WTC11 (cell line): Measurements from ENCODE around the gene TNFRSF6B.

Source experiments
- ATF1 ChIP-seq: sonication (generic); formaldehyde crosslinking; IDR thresholded peaks from 2 replicates; pipeline ENCODE4 v1.8.1; 2023; ENCODE audit warnings: mild to moderate bottlenecking, moderate library complexity, missing genetic modification reagents
- GTF2I ChIP-seq: fragments of 250-450 bp; sonication (Bioruptor Pico); conservative IDR thresholded peaks from 2 replicates; pipeline ENCODE4 v1.4.0; 2021; ENCODE audit warnings: mild to moderate bottlenecking
- MXD4 ChIP-seq: fragments of 250-450 bp; sonication (Bioruptor Pico); IDR thresholded peaks from 2 replicates; pipeline ENCODE4 v1.8.0; 2021; ENCODE audit warnings: mild to moderate bottlenecking, moderate library complexity, borderline replicate concordance
- SP1 ChIP-seq: sonication (generic); formaldehyde crosslinking; conservative IDR thresholded peaks from 2 replicates; pipeline ENCODE4 v1.8.1; 2022; ENCODE audit warnings: missing genetic modification reagents
- TEAD1 ChIP-seq: sonication (generic); formaldehyde crosslinking; IDR thresholded peaks from 2 replicates; pipeline ENCODE4 v1.8.0; 2022; ENCODE audit warnings: mild to moderate bottlenecking, missing genetic modification reagents
- ZBTB21 ChIP-seq: sonication (generic); formaldehyde crosslinking; IDR thresholded peaks from 2 replicates; pipeline ENCODE4 v1.8.1; 2023; ENCODE audit warnings: mild to moderate bottlenecking, missing genetic modification reagents, borderline replicate concordance
- ZNF263 ChIP-seq: sonication (generic); formaldehyde crosslinking; IDR thresholded peaks from 2 replicates; pipeline ENCODE4 v1.8.1; 2022; ENCODE audit warnings: low read depth, mild to moderate bottlenecking, moderate library complexity, missing genetic modification reagents
- TF ChIP-seq, protein P1 (sequence below): fragments of 250-450 bp; sonication (Bioruptor Pico); IDR thresholded peaks from 2 replicates; pipeline ENCODE4 v1.9.0; 2021; ENCODE audit warnings: mild to moderate bottlenecking
- TF ChIP-seq, protein P2 (sequence below): fragments of 200-600 bp; IDR thresholded peaks from 2 replicates; pipeline ENCODE4 v1.8.0; 2022; ENCODE audit warnings: antibody characterized with exemption
- TF ChIP-seq, protein P3 (sequence below): sonication (generic); formaldehyde crosslinking; IDR thresholded peaks from 2 replicates; pipeline ENCODE4 v1.8.1; 2022; ENCODE audit warnings: low read depth, missing genetic modification reagents, borderline replicate concordance
- TF ChIP-seq, protein P4 (sequence below): sonication (generic); formaldehyde crosslinking; IDR thresholded peaks from 2 replicates; pipeline ENCODE4 v1.8.1; 2023; ENCODE audit warnings: mild to moderate bottlenecking, missing genetic modification reagents, moderate library complexity
- TF ChIP-seq, protein P5 (sequence below): sonication (generic); formaldehyde crosslinking; IDR thresholded peaks from 2 replicates; pipeline ENCODE4 v1.8.0; 2022; ENCODE audit warnings: mild to moderate bottlenecking, missing genetic modification reagents

DNA sequence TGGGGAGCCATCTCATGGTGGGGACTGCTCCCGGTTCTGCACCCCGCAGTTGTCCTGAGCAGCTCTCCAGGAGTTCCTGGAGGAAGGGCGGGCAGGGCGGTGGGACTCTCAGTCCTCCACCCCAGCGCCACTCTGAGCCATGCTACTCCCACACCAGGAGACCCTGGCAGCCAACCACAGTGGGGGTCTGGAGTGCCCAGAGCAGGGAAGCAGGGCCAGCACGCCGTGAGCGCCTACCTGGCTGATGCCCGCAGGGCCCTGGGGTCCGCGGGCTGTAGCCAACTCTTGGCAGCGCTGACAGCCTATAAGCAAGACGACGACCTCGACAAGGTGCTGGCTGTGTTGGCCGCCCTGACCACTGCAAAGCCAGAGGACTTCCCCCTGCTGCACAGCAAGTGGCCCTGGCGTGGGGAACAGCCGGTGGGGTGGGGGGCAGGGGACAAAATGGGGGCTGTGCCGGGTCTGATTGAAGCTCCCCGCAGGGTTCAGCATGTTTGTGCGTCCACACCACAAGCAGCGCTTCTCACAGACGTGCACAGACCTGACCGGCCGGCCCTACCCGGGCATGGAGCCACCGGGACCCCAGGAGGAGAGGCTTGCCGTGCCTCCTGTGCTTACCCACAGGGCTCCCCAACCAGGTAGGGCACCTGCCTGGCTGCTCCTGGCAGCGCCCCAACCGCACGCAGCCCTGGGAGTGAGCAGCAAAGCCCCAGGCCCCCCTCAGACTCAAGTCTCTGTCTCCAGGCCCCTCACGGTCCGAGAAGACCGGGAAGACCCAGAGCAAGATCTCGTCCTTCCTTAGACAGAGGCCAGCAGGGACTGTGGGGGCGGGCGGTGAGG, 1.6 kb upstream of the TNFRSF6B start:
- TF ChIP-seq ZBTB21 (no peak), SP1 (CRISPR knock-in tag) (no peak), ATF1 (CRISPR knock-in tag) (no peak), GTF2I (CRISPR knock-in tag) (no peak), TEAD1 (CRISPR knock-in tag) (no peak), ZNF263 (CRISPR knock-in tag) (no peak), MXD4 (CRISPR knock-in tag) (no peak)
- TF ChIP-seq, protein P1, sequence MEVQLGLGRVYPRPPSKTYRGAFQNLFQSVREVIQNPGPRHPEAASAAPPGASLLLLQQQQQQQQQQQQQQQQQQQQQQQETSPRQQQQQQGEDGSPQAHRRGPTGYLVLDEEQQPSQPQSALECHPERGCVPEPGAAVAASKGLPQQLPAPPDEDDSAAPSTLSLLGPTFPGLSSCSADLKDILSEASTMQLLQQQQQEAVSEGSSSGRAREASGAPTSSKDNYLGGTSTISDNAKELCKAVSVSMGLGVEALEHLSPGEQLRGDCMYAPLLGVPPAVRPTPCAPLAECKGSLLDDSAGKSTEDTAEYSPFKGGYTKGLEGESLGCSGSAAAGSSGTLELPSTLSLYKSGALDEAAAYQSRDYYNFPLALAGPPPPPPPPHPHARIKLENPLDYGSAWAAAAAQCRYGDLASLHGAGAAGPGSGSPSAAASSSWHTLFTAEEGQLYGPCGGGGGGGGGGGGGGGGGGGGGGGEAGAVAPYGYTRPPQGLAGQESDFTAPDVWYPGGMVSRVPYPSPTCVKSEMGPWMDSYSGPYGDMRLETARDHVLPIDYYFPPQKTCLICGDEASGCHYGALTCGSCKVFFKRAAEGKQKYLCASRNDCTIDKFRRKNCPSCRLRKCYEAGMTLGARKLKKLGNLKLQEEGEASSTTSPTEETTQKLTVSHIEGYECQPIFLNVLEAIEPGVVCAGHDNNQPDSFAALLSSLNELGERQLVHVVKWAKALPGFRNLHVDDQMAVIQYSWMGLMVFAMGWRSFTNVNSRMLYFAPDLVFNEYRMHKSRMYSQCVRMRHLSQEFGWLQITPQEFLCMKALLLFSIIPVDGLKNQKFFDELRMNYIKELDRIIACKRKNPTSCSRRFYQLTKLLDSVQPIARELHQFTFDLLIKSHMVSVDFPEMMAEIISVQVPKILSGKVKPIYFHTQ (CRISPR knock-in tag), result no peak
- TF ChIP-seq, protein P2, sequence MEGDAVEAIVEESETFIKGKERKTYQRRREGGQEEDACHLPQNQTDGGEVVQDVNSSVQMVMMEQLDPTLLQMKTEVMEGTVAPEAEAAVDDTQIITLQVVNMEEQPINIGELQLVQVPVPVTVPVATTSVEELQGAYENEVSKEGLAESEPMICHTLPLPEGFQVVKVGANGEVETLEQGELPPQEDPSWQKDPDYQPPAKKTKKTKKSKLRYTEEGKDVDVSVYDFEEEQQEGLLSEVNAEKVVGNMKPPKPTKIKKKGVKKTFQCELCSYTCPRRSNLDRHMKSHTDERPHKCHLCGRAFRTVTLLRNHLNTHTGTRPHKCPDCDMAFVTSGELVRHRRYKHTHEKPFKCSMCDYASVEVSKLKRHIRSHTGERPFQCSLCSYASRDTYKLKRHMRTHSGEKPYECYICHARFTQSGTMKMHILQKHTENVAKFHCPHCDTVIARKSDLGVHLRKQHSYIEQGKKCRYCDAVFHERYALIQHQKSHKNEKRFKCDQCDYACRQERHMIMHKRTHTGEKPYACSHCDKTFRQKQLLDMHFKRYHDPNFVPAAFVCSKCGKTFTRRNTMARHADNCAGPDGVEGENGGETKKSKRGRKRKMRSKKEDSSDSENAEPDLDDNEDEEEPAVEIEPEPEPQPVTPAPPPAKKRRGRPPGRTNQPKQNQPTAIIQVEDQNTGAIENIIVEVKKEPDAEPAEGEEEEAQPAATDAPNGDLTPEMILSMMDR, result no peak
- TF ChIP-seq, protein P3, sequence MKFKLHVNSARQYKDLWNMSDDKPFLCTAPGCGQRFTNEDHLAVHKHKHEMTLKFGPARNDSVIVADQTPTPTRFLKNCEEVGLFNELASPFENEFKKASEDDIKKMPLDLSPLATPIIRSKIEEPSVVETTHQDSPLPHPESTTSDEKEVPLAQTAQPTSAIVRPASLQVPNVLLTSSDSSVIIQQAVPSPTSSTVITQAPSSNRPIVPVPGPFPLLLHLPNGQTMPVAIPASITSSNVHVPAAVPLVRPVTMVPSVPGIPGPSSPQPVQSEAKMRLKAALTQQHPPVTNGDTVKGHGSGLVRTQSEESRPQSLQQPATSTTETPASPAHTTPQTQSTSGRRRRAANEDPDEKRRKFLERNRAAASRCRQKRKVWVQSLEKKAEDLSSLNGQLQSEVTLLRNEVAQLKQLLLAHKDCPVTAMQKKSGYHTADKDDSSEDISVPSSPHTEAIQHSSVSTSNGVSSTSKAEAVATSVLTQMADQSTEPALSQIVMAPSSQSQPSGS (CRISPR knock-in tag), result no peak
- TF ChIP-seq, protein P4, sequence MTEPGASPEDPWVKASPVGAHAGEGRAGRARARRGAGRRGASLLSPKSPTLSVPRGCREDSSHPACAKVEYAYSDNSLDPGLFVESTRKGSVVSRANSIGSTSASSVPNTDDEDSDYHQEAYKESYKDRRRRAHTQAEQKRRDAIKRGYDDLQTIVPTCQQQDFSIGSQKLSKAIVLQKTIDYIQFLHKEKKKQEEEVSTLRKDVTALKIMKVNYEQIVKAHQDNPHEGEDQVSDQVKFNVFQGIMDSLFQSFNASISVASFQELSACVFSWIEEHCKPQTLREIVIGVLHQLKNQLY, result no peak
- TF ChIP-seq, protein P5, sequence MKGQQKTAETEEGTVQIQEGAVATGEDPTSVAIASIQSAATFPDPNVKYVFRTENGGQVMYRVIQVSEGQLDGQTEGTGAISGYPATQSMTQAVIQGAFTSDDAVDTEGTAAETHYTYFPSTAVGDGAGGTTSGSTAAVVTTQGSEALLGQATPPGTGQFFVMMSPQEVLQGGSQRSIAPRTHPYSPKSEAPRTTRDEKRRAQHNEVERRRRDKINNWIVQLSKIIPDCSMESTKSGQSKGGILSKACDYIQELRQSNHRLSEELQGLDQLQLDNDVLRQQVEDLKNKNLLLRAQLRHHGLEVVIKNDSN, result no peak
